Neural cell (in vitro differentiated cells): ENCODE results near the gene PLXNA4.

Source experiments
- CTCF ChIP-seq: fragments of 450-650 bp; IDR thresholded peaks from 2 replicates; pipeline ENCODE4 v1.5.1; 2014; ENCODE audit warnings: antibody characterized with exemption, mild to moderate bottlenecking, moderate library complexity; ENCODE audit not compliant: poor library complexity, severe bottlenecking
- EP300 ChIP-seq: fragments of 450-650 bp; conservative IDR thresholded peaks from 2 replicates; pipeline ENCODE4 v1.6.1; 2014; ENCODE audit warnings: antibody characterized with exemption, mild to moderate bottlenecking, moderate library complexity; ENCODE audit not compliant: poor library complexity, severe bottlenecking
- EZH2 ChIP-seq: fragments of 200-600, 300-800 bp; shearing (Covaris generic), sonication (generic); IDR thresholded peaks from 2 replicates; pipeline ENCODE4 v1.6.1; 2014; ENCODE audit warnings: antibody characterized with exemption, low read length, borderline replicate concordance, mild to moderate bottlenecking; ENCODE audit not compliant: insufficient read depth, poor library complexity, severe bottlenecking
- MXI1 ChIP-seq: fragments of 450-650 bp; conservative IDR thresholded peaks from 2 replicates; pipeline ENCODE4 v1.6.1; 2014; ENCODE audit warnings: antibody characterized with exemption, mild to moderate bottlenecking; ENCODE audit not compliant: poor library complexity, severe bottlenecking
- POLR2AphosphoS5 ChIP-seq: IDR thresholded peaks from 2 replicates; pipeline ENCODE4 v1.6.1; 2012
- REST ChIP-seq: IDR thresholded peaks from 2 replicates; pipeline ENCODE4 v1.6.1; 2012; ENCODE audit warnings: borderline replicate concordance
- SMC3 ChIP-seq: fragments of 450-650 bp; conservative IDR thresholded peaks from 2 replicates; pipeline ENCODE4 v1.6.1; 2014; ENCODE audit warnings: antibody characterized with exemption, mild to moderate bottlenecking, moderate library complexity; ENCODE audit not compliant: poor library complexity
- TAF1 ChIP-seq: IDR thresholded peaks from 2 replicates; pipeline ENCODE4 v1.6.1; 2012; ENCODE audit warnings: low read depth

GRCh38 chr7:132573251-132573955 is 2.9 kb downstream of the PLXNA4 start:
- TF ChIP-seq CTCF: peak; percentile 36
- no peak for TF ChIP-seq EP300
- no peak for TF ChIP-seq EZH2
- no peak for TF ChIP-seq REST
- no peak for TF ChIP-seq TAF1
- peak; percentile 2 for TF ChIP-seq POLR2AphosphoS5
- peak; percentile 52 for TF ChIP-seq SMC3
- TF ChIP-seq MXI1: no peak
